HepG2 (cell line): ENCODE measurements around the gene ERV3-1. TPM values are rescaled to one million over a fixed set of nuclear protein-coding genes. Genes with fewer than 3 reads are reported as not detected.
A peak's percentile ranks its signal among the peaks of the same experiment; 100 is the strongest.

ENCODE experiments used
- ATAC-seq: fragments of 200-7000 bp; cut with Tn5 transposase; 3 replicates; pipeline ENCODE4 v1.9.1; 2020; ENCODE audit warnings: mild to moderate bottlenecking, moderate library complexity
- BruUV-seq: library from RNA; stranded (reverse); fragments of 400-500 nt; replicated peaks from 2 replicates; lab custom pipeline; 2021; lab: Mats Ljungman, UMichigan
- CTCF ChIA-PET: fragments of 300-600 bp; formaldehyde crosslinking; extraction: SDS; loops from one replicate; lab custom pipeline; 2021; ENCODE audit warnings: low total read pairs, inconsistent platforms, low intra/inter-chr PET ratio; lab: Yijun Ruan, JAX
- POLR2A ChIA-PET: fragments of 350-600 bp; sonication (Branson Sonifier 250); formaldehyde crosslinking; loops from one replicate; lab custom pipeline; 2020; ENCODE audit warnings: antibody characterized with exemption, inconsistent platforms; lab: Yijun Ruan, JAX
- DNase-seq: peaks from one replicate; pipeline ENCODE4 v3.0.0-alpha.2; 2015; ENCODE audit warnings: low spot score
- FAIRE-seq: peaks from 3 replicates; lab custom pipeline; 2011; peaks lifted over from hg19 to GRCh38; lab: Jason Lieb, UNC
- H2AFZ ChIP-seq: one replicate; pipeline ENCODE4 v1.6.1; 2011; ENCODE audit warnings: low read length, inconsistent platforms
- H3K27ac ChIP-seq: fragments of 300-600 bp; 3 replicates; pipeline ENCODE4 v1.8.0; 2011; ENCODE audit warnings: mixed run types, mild to moderate bottlenecking, mixed read lengths, low read length, inconsistent platforms; ENCODE audit not compliant: insufficient read depth; ENCODE audit errors: extremely low read length
- H3K27me3 ChIP-seq, 2 experiments: fragments of 200-600 bp in 1 of 2; 2 replicates in 1 of 2; 3 replicates in 1 of 2; pipeline versions ENCODE4 v1.6.0 to v1.8.0; 2011; ENCODE audit warnings: low read length in 2 of 2, mild to moderate bottlenecking in 2 of 2, moderate library complexity in 2 of 2, inconsistent platforms in 1 of 2; ENCODE audit not compliant: insufficient read depth in 2 of 2, control insufficient read depth in 1 of 2
- H3K36me3 ChIP-seq, 2 experiments: fragments of 200-600 bp in 1 of 2; replicated peaks in 1 of 2; 2 replicates in 1 of 2; 3 replicates in 1 of 2; pipeline versions ENCODE4 v1.5.1 to v1.8.0; 2011; ENCODE audit warnings: low read length in 2 of 2, inconsistent platforms in 1 of 2; ENCODE audit not compliant: insufficient read depth in 2 of 2, control insufficient read depth in 1 of 2
- H3K4me1 ChIP-seq: 2 replicates; pipeline ENCODE4 v1.5.1; 2012; ENCODE audit warnings: low read length, inconsistent platforms; ENCODE audit not compliant: insufficient read depth
- H3K4me2 ChIP-seq: 2 replicates; pipeline ENCODE4 v1.6.0; 2011; ENCODE audit warnings: low read depth, low read length, inconsistent platforms
- H3K4me3 ChIP-seq, 3 experiments: fragments of 200-600 bp in 1 of 3; sonication (generic), shearing (Covaris generic) in 1 of 3; replicated peaks in 1 of 3; 2 replicates each; pipeline ENCODE4 v1.5.1; 2011 to 2016; ENCODE audit warnings: low read length in 3 of 3, inconsistent platforms in 2 of 3, low read depth in 2 of 3, mild to moderate bottlenecking in 2 of 3, control low read depth in 1 of 3, mixed read lengths in 1 of 3; ENCODE audit not compliant: insufficient read depth in 1 of 3
- H3K79me2 ChIP-seq: one replicate; pipeline ENCODE4 v1.6.1; 2011; ENCODE audit warnings: low read length, inconsistent platforms; ENCODE audit not compliant: insufficient read depth
- H3K9ac ChIP-seq: 2 replicates; pipeline ENCODE4 v1.6.0; 2011; ENCODE audit warnings: mild to moderate bottlenecking, low read depth, low read length, inconsistent platforms; ENCODE audit not compliant: insufficient read depth
- H3K9me3 ChIP-seq: 2 replicates; pipeline ENCODE4 v1.5.1; 2012; ENCODE audit warnings: mild to moderate bottlenecking, low read length
- H4K20me1 ChIP-seq: 2 replicates; pipeline ENCODE4 v1.6.0; 2011; ENCODE audit warnings: inconsistent platforms, mild to moderate bottlenecking, low read length, moderate library complexity; ENCODE audit not compliant: insufficient read depth
- AKAP8 ChIP-seq: sonication (generic); formaldehyde crosslinking; IDR thresholded peaks from 2 replicates; pipeline ENCODE4 v1.5.1; 2020; ENCODE audit warnings: mild to moderate bottlenecking, missing genetic modification reagents
- ATRX ChIP-seq: sonication (generic); formaldehyde crosslinking; IDR thresholded peaks from 2 replicates; pipeline ENCODE4 v1.4.0; 2020; ENCODE audit warnings: missing genetic modification reagents, borderline replicate concordance
- DR1 ChIP-seq: sonication (generic); formaldehyde crosslinking; IDR thresholded peaks from 2 replicates; pipeline ENCODE4 v1.8.0; 2021; ENCODE audit warnings: mild to moderate bottlenecking, missing genetic modification reagents, inconsistent platforms
- HMGA1 ChIP-seq: sonication (generic); formaldehyde crosslinking; conservative IDR thresholded peaks from 2 replicates; pipeline ENCODE4 v1.4.0; 2020; ENCODE audit warnings: missing genetic modification reagents
- NFIC ChIP-seq: IDR thresholded peaks from 2 replicates; pipeline ENCODE4 v1.6.1; 2012; ENCODE audit warnings: mild to moderate bottlenecking, low read length, inconsistent platforms
- NFYB ChIP-seq: sonication (generic); formaldehyde crosslinking; IDR thresholded peaks from 2 replicates; pipeline ENCODE4 v1.4.0; 2020; ENCODE audit warnings: missing genetic modification reagents
- PAF1 ChIP-seq: IDR thresholded peaks from 2 replicates; pipeline ENCODE4 v1.6.1; 2016; ENCODE audit warnings: missing genetic modification reagents, missing compliant biosample characterization
- REL ChIP-seq: sonication (generic); formaldehyde crosslinking; conservative IDR thresholded peaks from 2 replicates; pipeline ENCODE4 v1.8.0; 2022; ENCODE audit warnings: mild to moderate bottlenecking, missing genetic modification reagents, moderate library complexity
- SSRP1 ChIP-seq: IDR thresholded peaks from 2 replicates; pipeline ENCODE4 v1.6.1; 2016; ENCODE audit warnings: control low read depth
- TAF15 ChIP-seq: fragments of 200-400 bp; formaldehyde crosslinking; IDR thresholded peaks from one replicate; pipeline ENCODE4 v1.6.1; 2018; ENCODE audit warnings: mild to moderate bottlenecking, low read depth, low read length; ENCODE audit not compliant: poor library complexity, severe bottlenecking
- TFE3 ChIP-seq: IDR thresholded peaks from 2 replicates; pipeline ENCODE4 v1.6.1; 2016
- ZNF354B ChIP-seq: sonication (generic); formaldehyde crosslinking; IDR thresholded peaks from 2 replicates; pipeline ENCODE4 v1.8.0; 2022; ENCODE audit warnings: mild to moderate bottlenecking, missing genetic modification reagents
- WGBS: methylation state at CpG from one replicate; pipeline ENCODE4 v1.1.6; 2017; ENCODE audit warnings: low lambda C conversion rate; 5-methylcytosine and 5-hydroxymethylcytosine counted together
- in situ Hi-C: cut with HindIII; loops from 2 replicates; pipeline ENCODE4 v1.10.0; 2017; ENCODE audit warnings: low pct_unique_long_range_greater_than_20kb; ENCODE audit not compliant: extremely low pct_ligation_motif_present
- intact Hi-C: fragments of 100-400 bp; cut with micrococcal nuclease; formaldehyde crosslinking; loops from one replicate; pipeline ENCODE4 v1.10.0; 2022; ENCODE audit not compliant: unreplicated experiment
- polyA plus RNA-seq, 8 experiments: library from polyadenylated mRNA; depleted of rRNA in 3 of 8; stranded (reverse) in 7 of 8; unstranded in 1 of 8; fragments of >200 nt; fragmentation: Illumina TruSeq in 4 of 8; extraction: Trizol in 4 of 8; gene quantifications; 2 replicates each; pipeline versions ENCODE4 v1.2.1 to v1.2.3, GENCODE V29; 2011 to 2016; ENCODE audit warnings: low read depth in 4 of 8, missing spikeins in 1 of 8, mixed read lengths in 1 of 8; ENCODE audit not compliant: insufficient read depth in 1 of 8
- total RNA-seq, 5 experiments: library from RNA; depleted of rRNA; stranded (reverse); fragments of >200 nt; fragmentation: Illumina TruSeq; extraction: Trizol; gene quantifications; 2 replicates each; pipeline ENCODE4 v1.2.3, GENCODE V29; 2016; ENCODE audit warnings: low read depth in 1 of 5
- TF ChIP-seq, protein P1 (sequence below): IDR thresholded peaks from 2 replicates; pipeline ENCODE4 v1.6.1; 2016; ENCODE audit warnings: low read depth, missing genetic modification reagents, missing compliant biosample characterization
- TF ChIP-seq, protein P2 (sequence below): sonication (generic); formaldehyde crosslinking; IDR thresholded peaks from 2 replicates; pipeline ENCODE4 v1.4.0; 2020; ENCODE audit warnings: missing genetic modification reagents

The ERV3-1 gene
- total and polyA plus RNA-seq, 2 of the 13 experiments (the other 11 are each of a cell fraction or from before 2014, with no cell fraction given) = 20.4 to 86.3 TPM

DNA sequence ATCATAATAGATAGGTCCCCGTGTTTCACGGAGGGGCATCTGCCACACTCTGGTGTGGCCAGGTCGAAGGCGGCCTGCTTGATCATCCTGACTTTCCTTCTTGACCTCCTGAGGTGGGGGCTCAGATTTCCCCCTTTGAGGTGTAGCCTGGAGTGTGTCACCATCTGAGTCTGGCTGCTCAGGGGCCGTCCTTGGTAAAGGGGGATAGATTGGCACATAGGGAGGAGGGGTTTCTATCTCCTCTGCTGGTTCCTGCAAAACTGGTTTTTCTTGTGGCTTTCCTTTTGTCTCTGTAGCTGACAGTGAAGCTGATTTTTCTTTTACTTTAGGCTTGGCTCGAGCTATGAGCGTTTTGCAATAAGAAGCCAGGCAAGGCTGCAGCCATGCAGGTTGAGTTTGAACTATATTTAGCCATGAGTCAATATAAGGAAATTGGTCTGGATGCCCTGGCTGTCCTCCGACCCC is 8.5 kb downstream of the ERV3-1 start (continued):
- TF ChIP-seq, protein P1, sequence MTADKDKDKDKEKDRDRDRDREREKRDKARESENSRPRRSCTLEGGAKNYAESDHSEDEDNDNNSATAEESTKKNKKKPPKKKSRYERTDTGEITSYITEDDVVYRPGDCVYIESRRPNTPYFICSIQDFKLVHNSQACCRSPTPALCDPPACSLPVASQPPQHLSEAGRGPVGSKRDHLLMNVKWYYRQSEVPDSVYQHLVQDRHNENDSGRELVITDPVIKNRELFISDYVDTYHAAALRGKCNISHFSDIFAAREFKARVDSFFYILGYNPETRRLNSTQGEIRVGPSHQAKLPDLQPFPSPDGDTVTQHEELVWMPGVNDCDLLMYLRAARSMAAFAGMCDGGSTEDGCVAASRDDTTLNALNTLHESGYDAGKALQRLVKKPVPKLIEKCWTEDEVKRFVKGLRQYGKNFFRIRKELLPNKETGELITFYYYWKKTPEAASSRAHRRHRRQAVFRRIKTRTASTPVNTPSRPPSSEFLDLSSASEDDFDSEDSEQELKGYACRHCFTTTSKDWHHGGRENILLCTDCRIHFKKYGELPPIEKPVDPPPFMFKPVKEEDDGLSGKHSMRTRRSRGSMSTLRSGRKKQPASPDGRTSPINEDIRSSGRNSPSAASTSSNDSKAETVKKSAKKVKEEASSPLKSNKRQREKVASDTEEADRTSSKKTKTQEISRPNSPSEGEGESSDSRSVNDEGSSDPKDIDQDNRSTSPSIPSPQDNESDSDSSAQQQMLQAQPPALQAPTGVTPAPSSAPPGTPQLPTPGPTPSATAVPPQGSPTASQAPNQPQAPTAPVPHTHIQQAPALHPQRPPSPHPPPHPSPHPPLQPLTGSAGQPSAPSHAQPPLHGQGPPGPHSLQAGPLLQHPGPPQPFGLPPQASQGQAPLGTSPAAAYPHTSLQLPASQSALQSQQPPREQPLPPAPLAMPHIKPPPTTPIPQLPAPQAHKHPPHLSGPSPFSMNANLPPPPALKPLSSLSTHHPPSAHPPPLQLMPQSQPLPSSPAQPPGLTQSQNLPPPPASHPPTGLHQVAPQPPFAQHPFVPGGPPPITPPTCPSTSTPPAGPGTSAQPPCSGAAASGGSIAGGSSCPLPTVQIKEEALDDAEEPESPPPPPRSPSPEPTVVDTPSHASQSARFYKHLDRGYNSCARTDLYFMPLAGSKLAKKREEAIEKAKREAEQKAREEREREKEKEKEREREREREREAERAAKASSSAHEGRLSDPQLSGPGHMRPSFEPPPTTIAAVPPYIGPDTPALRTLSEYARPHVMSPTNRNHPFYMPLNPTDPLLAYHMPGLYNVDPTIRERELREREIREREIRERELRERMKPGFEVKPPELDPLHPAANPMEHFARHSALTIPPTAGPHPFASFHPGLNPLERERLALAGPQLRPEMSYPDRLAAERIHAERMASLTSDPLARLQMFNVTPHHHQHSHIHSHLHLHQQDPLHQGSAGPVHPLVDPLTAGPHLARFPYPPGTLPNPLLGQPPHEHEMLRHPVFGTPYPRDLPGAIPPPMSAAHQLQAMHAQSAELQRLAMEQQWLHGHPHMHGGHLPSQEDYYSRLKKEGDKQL = no peak
- TF ChIP-seq, all 625 proteins: peak for 11

DNA sequence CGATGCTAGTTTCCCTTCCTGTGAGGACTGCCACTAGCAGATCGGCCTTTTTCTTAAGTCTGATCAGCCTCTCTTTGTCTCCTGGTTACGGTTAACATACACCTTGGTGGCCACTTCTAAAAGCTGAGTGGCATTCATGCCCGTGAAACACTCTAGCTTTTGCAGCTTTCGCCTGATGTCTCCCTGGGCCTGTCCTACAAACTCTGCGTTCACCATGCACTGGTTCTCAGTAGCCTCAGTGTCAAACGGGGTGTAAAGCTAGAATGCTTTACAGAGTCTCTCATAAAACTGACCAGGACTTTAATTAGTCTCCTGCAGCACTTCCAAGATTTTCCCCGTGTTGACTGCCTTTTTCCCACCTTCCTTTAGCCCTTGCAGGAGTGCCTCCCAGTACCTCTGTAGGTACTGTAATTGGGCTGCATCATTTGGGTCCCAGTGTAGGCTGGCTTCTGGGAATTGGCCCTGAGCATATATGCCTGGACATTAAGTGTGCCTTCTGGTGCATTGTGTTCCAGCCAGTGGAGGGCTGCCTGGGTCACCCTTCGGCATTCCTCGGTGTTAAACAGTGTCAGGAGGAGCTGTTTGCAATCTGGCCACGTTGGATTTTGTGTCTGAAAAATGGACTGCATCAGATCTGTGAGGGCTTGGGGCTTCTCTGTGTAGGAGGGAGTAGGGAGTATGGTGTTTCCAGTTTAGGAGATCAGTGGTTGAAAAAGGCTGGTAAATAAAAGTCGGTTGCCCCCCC is 9.2 kb downstream of the ERV3-1 start:
- DNase-seq (no peak), ATAC-seq (no peak), FAIRE-seq (no peak)
- H2AFZ ChIP-seq = no peak overlapping the region
- 97% methylated on average over 12 of the region's 12 CpGs for WGBS
- H3K36me3 ChIP-seq = peaks cover 0 to 26% of the 10 kb centered on the region in 2 experiments; a peak in 4 of 5 replicates
- H4K20me1 ChIP-seq = no peaks in the 10 kb centered on the region
- no TSS peak for BruUV-seq
- ChIA-PET CTCF (no interaction called here), POLR2A (interaction anchor here (0.6 to 1.6 kb wide), 7 partner anchors 9 to 478 kb away, joined by 3 to 18 read pairs (median 4); partner anchors contain the start of gene ERV3-1)
- H3K4me1 ChIP-seq = peaks cover 53% of the 10 kb centered on the region
- H3K9me3 ChIP-seq = peaks cover 18% of the 10 kb centered on the region; the same call in 1 of the 2 replicates
- peaks cover 17% of the 10 kb centered on the region for H3K79me2 ChIP-seq
- H3K9ac ChIP-seq = no peak overlapping the region
- no peak overlapping the region for H3K4me2 ChIP-seq
- intact Hi-C loops (no loop called here), in situ Hi-C loops (no loop called here)
- no peaks in the 10 kb centered on the region for H3K27me3 ChIP-seq
- H3K27ac ChIP-seq = peak overlapping the region; percentile 90
- H3K4me3 ChIP-seq = no peak overlapping the region
- peak; percentile 98 for TF ChIP-seq SSRP1 (CRISPR knock-in tag)
- 0 out of 2 replicates have a peak, but pooled peaks have one; percentile 35 for TF ChIP-seq REL (CRISPR knock-in tag)
- TF ChIP-seq ATRX (CRISPR knock-in tag) = no peak
- TF ChIP-seq AKAP8 (CRISPR knock-in tag) = 0 out of 2 replicates have a peak, but pooled peaks have one; percentile 3
- TF ChIP-seq HMGA1 (CRISPR knock-in tag) = no peak
- no peak for TF ChIP-seq NFYB (CRISPR knock-in tag)
- no peak for TF ChIP-seq ZNF354B (CRISPR knock-in tag)
- TF ChIP-seq, protein P2, sequence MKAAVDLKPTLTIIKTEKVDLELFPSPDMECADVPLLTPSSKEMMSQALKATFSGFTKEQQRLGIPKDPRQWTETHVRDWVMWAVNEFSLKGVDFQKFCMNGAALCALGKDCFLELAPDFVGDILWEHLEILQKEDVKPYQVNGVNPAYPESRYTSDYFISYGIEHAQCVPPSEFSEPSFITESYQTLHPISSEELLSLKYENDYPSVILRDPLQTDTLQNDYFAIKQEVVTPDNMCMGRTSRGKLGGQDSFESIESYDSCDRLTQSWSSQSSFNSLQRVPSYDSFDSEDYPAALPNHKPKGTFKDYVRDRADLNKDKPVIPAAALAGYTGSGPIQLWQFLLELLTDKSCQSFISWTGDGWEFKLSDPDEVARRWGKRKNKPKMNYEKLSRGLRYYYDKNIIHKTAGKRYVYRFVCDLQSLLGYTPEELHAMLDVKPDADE (CRISPR knock-in tag) = 0 out of 2 replicates have a peak, but pooled peaks have one; percentile 39
- TF ChIP-seq TFE3 = no peak
- TF ChIP-seq TAF15 = no peak
- TF ChIP-seq NFIC = 0 out of 2 replicates have a peak, but pooled peaks have one; percentile 8
- no peak for TF ChIP-seq DR1
- TF ChIP-seq PAF1 (CRISPR knock-in tag) = peak; percentile 41
